HG03095 (cell line): ENCODE data around the gene USP24.
"Not testable (repeated sequence)": the region's sequence is repeated elsewhere in the genome, so short reads cannot be mapped to it uniquely, and the experiment has no call there.

Experiments used
- ATAC-seq: cut with Tn5 transposase; IDR thresholded peaks from one replicate; pipeline ENCODE4 v1.9.1; 2021; ENCODE audit warnings: moderate library complexity; ENCODE audit not compliant: unreplicated experiment

The USP24 gene

GRCh38 chr1:55232448-55233144, 17.4 kb upstream of the USP24 start:
- ATAC-seq: no peak

- no peak for ATAC-seq
Observed at GRCh38 chr1:55231745-55232144, 16.6 kb upstream of the USP24 start.

- no peak for ATAC-seq
Observed at GRCh38 chr1:55230659-55231058, 15.5 kb upstream of the USP24 start.

- ATAC-seq: not testable (repeated sequence)
Observed at GRCh38 chr1:55229726-55230125, 14.6 kb upstream of the USP24 start.

- no peak for ATAC-seq
Observed at GRCh38 chr1:55225228-55225627, 10.1 kb upstream of the USP24 start.

- ATAC-seq: no peak
Observed at GRCh38 chr1:55224729-55225128, 9.6 kb upstream of the USP24 start.

GRCh38 chr1:55222152-55222551, 7.0 kb upstream of the USP24 start:
- ATAC-seq: no peak

GRCh38 chr1:55217226-55217986, 2.2 kb upstream of the USP24 start:
- ATAC-seq: no peak

- no peak for ATAC-seq
Observed at GRCh38 chr1:55216096-55216495, 932 bp upstream of the USP24 start.

- peak; percentile 20 for ATAC-seq
Observed at GRCh38 chr1:55214934-55215193, 300 bp downstream of the USP24 start.

- peak; percentile 27 for ATAC-seq
Observed at GRCh38 chr1:55214212-55214933, 791 bp downstream of the USP24 start.

GRCh38 chr1:55213885-55214211, 1.3 kb downstream of the USP24 start:
- ATAC-seq: no peak

- no peak for ATAC-seq
Observed at GRCh38 chr1:55213151-55213884, 1.8 kb downstream of the USP24 start.

GRCh38 chr1:55212349-55213150, 2.6 kb downstream of the USP24 start:
- ATAC-seq: no peak

- peak; percentile 33 for ATAC-seq
Observed at GRCh38 chr1:55211863-55212262, 3.3 kb downstream of the USP24 start.

GRCh38 chr1:55210990-55211801, 4.0 kb downstream of the USP24 start:
- no peak for ATAC-seq

GRCh38 chr1:55209247-55209646, 5.9 kb downstream of the USP24 start:
- ATAC-seq: no peak

- no peak for ATAC-seq
Observed at GRCh38 chr1:55206210-55206609, 9.0 kb downstream of the USP24 start.

- peak; percentile 83 for ATAC-seq
Observed at GRCh38 chr1:55204997-55205396, 10.2 kb downstream of the USP24 start.

- ATAC-seq: no peak
Observed at GRCh38 chr1:55203064-55203463, 12.1 kb downstream of the USP24 start.
